ENCODE measurements around the gene KIF13A.

- TF ChIP-seq EZH2 (optimal IDR thresholded peaks at IDR 0.05; ENCODE audit: low read depth, low read length): no peak
- no peak for TF ChIP-seq CTCF (IDR thresholded peaks at IDR 0.05; ENCODE audit: low read length)
Measured at GRCh38 chr6:17950095-17950494, 37.3 kb downstream of the KIF13A start.

Data from MM.1S (cell line).